Measurements from ENCODE around the gene CACTIN. TPM values are rescaled to one million over a fixed set of nuclear protein-coding genes. Genes with fewer than 3 reads are reported as not detected.
A peak's percentile ranks its signal among the peaks of the same experiment; 100 is the strongest.
"Not testable (repeated sequence)": the region's sequence is repeated elsewhere in the genome, so short reads cannot be mapped to it uniquely, and the experiment has no call there.

CACTIN gene
- 13.1 and 25.3 TPM in 2 replicates for total RNA-seq (2014; rRNA removed; shearing (Covaris generic); ENCODE audit: low replicate concordance)

DNA sequence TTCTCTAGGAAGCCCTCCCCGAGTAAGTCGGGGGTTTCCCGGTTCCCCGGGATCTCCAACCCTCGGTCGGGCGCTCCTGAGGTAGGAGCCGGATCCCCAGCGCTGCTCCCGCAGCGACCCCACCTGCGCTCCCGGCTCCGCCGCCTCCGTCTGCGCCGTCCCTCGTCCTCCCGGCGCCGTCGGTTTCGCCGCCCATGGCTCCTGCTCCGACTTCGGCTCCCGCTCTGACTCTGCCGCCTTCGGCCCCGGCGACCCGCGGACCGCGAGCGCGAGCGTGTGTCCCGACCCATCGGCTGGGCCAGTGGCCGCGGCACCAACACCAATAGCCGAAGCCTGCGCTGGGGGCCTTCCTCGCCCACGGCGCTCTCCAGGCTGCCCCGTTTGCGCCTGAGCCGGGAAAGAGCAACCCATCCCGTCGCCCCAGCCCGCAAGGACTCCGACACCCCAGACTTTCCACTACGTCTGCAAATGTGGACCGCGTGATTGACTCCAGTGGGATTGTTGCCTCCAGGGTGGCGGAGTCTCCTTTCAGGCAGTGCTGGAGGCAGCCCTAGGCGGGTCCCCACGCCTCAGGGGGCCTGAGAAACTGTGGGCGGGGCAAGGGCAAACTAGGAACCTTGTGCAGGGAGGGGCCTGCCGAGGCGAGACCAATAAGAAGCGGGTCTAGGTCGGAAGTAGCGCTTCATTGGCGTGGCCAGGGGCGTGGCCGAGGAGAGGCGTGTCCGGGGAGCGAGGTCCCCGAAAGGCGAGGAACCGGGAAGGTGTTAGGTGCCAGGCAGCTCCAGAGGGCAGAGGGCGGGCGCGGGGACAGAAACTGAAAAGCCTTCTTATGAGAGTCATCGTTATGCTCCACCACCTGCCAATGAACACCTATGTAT is at the start of gene CACTIN:
CACTIN (minus strand) TSS at position 318 of the 878 bp plus-strand sequence; CDS start at position 290, 28 bp downstream.
- H3K27me3 ChIP-seq, result no peaks in the 10 kb centered on the region
- no peaks in the 10 kb centered on the region for H3K36me3 ChIP-seq
- H3K9me3 ChIP-seq, result no peaks in the 10 kb centered on the region
- peak; percentile 96 for DNase-seq
- H3K4me3 ChIP-seq, result peak within 1 kb of the TSS; percentile 91

DNA sequence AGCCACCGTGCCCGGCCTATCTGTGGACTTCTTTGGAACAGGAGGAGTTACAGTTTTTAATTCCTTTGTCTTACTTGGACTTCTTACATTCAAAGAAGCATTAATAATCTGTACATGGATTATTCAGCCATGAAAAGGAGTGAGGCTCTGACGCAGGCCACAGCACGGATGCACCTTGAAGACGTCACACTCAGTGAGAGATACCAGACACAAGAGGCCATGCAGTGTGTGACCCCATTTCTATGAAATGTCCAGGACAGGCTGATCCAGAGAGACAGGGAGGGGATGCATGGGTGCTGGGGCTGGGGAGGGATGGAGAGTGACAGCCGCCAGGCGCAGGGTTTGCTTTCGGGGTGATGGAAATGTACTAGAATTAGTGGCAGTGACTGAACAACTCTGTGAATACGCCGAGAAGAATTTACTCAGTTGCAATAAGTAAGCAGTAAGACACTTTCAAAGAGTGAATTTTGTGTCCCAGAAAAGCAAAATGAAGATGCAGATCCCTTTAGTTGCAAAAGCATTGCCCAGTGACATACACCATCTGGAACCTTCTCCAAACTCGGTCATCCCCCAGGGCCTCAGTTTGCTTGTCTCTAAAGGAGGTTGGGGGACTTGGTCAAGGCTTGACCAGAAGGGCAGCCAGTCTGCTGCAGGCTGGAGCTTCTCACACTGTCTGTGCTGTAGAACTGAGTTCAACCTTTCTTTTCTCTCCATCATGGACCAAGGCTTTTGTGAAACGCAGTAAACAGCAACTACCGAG is 48.4 kb upstream of the CACTIN start:
- Histone ChIP-seq H3K36me3 (no peaks in the 10 kb centered on the region), H3K27me3 (no peaks in the 10 kb centered on the region), H3K9me3 (no peaks in the 10 kb centered on the region), H3K4me3 (no peak overlapping the region)
- DNase-seq, result no peak

DNA sequence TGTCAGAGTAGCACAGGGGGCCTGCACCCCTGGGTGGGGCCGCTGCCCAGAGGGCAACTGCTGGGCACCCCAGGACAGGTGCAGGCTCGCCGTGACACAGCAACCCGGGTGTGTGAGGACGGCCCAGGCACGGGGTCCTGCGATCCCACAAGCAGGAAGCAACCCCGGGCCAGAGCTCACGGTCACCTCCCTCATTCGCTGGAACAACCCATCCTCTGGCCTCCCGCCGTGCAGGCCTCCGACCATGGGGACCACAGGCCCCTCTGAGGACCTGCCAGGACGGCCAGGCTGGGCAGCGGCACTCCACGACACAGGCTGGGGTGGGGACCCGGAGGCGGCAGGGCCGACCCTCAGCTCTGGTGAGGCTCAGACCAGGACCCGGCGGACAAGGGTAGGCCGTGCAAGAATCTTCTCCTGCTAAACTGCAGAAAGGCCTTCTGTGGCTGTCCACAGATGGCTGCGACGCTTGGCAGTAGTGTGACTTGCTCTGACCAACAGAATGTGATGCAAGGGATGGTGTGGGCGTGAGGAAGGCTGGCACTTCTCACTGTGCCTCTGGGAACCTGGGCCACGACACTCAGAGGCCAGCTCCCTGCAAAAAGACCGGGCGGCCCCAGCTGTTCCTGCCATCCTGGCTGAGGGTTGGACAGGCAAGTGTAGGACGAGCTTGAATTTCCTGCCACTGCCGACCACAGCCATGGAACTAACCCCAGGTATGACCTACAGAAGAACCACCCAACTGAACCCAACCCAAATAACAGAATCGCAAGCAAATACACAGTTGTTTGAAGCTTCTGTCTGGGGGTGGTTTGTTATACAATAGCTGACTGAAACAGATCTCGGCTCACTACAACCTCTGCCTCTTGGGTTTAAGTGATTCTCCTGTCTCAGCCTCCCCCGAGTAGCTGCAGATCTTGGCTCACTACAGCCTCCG is 47.2 kb upstream of the CACTIN start:
- Histone ChIP-seq H3K9me3 (no peaks in the 10 kb centered on the region), H3K36me3 (no peaks in the 10 kb centered on the region), H3K4me3 (no peak overlapping the region), H3K27me3 (no peaks in the 10 kb centered on the region)
- DNase-seq, result no peak

DNA sequence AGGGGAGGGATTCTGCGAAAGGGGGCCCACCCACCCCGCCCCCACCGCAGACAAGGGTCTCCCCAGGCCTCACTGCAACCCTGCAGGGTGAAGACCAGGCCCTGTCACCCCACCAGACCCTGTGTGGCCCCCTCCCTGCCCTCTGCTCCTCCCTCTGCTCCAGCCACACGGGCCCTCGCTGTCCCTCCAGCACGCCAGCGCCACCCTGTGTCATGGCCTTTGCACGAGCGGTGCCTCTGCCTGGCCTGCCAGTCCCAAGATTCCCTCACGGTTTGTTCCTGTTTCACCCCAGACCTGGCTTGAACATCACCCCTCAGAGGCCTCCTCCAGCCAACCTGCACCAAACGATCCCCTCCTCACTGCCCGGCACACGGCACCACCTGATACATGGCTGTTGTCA is 46.4 kb upstream of the CACTIN start:
- DNase-seq, result no peak
- Histone ChIP-seq H3K4me3 (no peak overlapping the region), H3K27me3 (no peaks in the 10 kb centered on the region), H3K9me3 (no peaks in the 10 kb centered on the region), H3K36me3 (no peaks in the 10 kb centered on the region)

DNA sequence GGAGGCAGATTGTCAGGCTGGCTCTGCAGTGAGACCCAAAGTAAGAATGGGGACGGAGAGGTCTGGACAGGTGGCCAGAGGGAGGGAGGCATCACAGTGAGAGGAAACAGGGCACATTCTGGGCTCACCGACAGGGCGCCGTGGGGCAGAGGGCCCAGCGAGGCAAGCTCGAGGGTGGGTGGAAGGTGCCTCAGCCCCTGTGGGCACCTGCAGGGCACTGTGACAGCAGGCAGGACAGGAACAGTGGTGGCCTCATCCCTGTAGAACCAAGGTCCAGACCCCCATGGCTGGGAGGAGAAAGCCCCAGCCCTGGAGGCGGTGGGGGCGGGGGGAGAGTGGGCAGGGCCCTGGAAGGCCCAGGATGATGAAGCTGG is 46.0 kb upstream of the CACTIN start:
- Histone ChIP-seq H3K4me3 (no peak overlapping the region), H3K36me3 (no peaks in the 10 kb centered on the region), H3K9me3 (no peaks in the 10 kb centered on the region), H3K27me3 (no peaks in the 10 kb centered on the region)
- DNase-seq, result no peak

DNA sequence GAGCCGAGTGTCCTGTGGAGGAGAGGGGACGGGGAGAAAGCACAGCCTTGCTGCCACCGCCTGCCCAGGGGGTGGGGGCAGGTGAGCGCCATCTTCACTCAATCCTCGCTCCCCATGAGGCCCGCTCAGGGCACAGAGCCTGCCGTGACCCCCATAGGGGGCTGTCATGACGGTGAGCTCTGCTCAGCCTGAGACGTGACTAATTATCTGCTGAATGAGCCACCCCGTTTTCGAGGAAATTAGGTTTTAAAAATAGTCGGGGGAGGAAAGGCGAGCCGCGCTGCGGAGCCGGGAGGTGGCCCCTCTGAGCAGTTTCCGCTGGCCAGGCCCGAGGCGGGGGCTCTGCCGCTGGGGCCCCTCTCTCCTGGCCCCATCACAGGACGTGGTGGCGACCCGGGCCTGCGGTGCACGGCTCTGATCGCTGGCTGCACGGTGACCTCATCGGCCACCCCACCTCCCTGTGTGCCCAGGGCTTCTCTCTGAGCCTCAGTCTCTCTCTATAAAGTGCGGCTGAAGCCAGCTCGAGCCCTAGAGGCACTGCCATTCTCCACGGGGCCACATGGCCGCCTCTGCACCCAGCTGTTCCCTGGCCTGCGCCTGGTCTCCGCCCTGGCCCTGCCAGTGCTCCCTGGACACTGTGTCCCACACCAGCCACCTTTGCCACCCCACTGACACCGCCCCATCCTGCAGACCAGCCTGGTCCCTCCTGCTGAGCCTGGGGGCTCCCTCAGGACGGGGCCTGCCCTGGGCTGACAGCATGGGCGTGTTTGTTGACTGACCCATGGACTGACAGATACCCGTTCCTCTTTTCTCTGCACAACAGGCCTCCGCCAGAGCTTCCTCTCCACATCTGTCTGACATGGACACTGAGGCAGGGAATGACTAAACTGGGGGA is 45.3 kb upstream of the CACTIN start:
- no peaks in the 10 kb centered on the region for H3K27me3 ChIP-seq
- H3K4me3 ChIP-seq, result no peak overlapping the region
- DNase-seq, result no peak
- no peaks in the 10 kb centered on the region for H3K36me3 ChIP-seq
- H3K9me3 ChIP-seq, result no peaks in the 10 kb centered on the region

DNA sequence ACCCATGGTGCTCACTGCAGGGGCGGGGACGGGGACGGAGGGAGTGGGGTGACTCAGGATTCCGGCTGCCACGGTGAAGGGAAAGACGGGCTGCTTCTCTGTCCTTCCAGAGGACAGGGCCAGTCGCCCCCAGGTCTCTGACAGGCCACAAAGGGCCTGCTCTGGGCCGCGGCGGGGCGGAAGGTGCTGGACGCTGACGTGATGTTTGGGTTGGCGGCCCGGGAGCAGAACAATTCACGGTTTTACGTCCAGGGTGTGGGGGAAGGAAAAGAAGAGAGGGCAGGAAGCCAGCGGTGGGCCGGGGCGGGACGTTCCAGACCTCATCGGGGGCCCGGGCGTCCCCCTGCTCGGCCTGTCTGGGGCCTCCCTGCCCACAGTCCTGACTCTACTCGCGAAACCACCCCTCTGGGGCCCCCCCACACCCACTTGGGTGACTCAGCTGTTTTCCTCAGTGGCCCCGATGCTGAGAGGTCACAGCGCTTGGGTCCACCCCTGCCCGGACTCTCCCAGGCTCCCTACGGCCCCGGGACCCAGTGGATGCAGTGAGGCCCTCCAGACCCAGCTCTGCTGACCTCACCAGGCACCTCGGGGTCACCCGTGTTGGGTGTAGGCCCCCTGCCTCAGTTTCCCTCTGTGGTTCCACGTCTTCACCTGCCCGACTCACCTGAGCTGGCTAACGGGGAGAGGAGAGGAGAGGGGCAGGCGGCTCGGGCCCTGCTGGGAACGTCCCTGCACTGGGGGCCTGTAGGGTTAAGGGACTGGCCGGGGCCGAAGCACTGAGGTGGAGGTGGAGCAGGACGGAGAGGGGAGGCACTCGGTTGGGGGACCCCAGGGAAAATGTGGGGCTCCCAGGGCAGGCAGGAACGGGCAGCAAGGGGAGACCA is 44.4 kb upstream of the CACTIN start:
- H3K4me3 ChIP-seq, result no peak overlapping the region
- no peak for DNase-seq

DNA sequence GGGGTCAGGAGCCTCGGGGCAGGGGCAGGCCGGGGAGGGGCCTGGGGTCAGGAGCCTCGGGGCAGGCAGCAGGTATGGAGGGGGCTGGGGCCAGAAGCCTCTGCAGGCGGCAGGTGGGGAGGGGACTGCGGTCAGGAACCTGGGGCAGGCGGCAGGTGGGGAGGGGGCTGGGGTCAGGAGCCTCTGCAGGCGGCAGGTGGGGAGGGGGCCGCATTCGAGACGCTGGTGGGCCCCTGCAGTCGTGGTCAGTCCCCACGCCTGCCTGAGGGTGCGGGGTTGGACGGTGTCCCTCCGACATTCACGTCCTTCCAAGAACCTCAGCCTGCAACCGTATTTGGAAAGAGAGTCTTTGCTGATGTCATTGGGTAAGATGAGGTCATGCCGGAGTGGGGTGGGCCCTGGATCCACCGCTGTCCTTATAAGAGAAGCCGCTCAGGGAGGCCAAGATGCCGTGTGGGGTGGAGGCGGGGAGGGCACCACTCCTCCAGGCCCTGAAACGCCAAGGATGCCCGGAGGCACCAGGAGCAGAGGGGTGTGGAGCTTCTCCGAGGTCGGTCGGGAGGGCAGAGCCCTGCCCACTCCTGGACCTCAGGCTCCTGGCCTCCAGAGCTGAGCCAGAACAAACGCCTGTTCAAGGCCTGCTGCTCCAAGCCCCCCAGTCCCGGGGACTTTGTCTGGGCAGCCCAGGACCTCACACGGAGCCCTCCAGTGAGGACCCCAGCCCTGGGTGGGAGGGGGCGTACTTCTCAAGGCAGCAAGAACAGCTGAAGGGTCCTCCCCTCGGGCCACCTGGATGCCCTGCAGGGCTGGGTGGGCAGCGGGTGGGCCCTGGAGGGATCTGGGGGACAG is 43.6 kb upstream of the CACTIN start:
- H3K27me3 ChIP-seq, result no peaks in the 10 kb centered on the region
- H3K9me3 ChIP-seq, result no peaks in the 10 kb centered on the region
- H3K4me3 ChIP-seq, result no peak overlapping the region
- no peak for DNase-seq
- H3K36me3 ChIP-seq, result no peaks in the 10 kb centered on the region

More for the DNA sequence above, 44.4 kb upstream of the CACTIN start:
- Histone ChIP-seq H3K27me3 (no peaks in the 10 kb centered on the region), H3K9me3 (no peaks in the 10 kb centered on the region), H3K36me3 (no peaks in the 10 kb centered on the region)

DNA sequence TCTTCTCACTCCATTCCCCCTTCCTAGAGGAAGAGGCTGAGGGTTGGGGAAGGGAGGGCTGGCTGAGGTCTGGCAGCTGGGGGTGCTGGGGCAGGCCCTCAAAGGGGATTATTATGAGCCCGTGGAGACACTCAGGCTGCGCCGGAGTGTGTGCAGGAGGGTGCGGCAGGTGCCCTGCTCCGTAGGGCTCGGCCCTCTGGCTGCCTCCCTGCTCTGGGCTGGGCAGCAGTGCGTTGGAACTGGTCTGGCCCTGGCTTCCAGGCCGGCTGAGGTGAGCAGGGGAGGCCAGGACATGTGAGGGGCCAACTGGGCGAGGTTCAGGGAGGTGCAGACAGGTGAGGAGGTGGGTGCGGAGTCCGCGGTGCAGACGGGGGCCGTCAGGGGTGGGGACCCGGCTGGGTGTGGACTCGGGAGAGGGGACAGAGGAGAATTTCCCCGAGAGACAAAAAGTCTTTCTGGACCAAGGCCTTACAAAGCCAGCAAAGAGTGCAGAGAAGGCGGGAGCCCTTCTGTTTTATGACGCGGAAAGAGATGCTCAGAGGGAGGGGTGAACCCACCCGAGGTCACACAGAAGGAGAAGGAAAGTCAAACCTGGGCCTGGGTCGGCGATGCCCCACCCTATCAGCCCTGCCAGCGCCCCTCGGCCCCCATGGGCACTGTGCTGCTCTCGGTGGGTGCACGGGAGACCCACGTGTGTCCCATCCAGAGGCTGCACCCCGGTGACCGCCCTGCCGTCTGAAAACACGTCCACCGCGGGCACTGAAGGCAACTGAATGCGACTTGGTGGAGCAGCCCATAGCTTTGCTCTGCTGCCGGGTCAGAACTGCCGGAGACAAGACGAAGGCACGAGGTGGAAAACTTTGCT is 42.7 kb upstream of the CACTIN start:
- H3K4me3 ChIP-seq, result no peak overlapping the region
- H3K36me3 ChIP-seq, result no peaks in the 10 kb centered on the region
- no peaks in the 10 kb centered on the region for H3K9me3 ChIP-seq
- DNase-seq, result no peak
- no peaks in the 10 kb centered on the region for H3K27me3 ChIP-seq

DNA sequence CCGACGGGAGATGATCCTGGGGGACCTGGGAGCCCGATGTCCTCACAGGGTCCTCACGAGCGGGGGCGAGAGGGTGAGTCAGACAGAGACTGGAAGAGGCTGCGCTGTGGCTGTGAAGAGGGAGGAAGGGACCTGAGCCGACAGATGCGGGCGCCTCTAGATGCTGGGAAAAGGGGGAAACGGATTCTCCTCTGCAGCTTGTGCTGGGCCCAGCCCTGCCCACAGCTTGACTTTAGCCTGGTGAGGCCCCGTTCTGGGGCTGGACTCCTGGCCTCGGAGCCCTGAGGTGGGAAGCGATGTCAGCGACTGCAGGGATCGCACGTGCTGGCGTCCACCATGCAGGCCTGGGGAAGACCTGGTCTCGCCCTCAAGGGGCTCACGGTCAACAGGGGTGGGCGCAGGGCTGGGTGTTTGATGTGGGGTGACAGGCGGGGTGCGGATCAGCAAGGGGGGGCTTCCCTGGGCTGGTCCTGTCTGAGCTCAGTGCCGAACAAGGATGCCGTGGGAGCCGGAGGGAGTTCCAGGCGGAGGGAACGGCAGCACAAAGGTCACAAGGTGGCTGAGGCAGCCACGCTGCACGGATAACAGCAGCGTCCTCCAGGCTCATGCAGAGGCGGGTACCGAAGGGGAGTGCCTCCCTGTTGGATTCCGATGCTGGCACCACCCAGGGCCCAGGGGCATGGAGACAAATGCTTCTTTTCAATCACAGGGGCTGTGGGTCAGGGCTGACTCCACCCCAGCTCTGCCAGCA is 41.9 kb upstream of the CACTIN start:
- Histone ChIP-seq H3K36me3 (no peaks in the 10 kb centered on the region), H3K4me3 (no peak overlapping the region), H3K9me3 (no peaks in the 10 kb centered on the region), H3K27me3 (no peaks in the 10 kb centered on the region)
- DNase-seq, result no peak

DNA sequence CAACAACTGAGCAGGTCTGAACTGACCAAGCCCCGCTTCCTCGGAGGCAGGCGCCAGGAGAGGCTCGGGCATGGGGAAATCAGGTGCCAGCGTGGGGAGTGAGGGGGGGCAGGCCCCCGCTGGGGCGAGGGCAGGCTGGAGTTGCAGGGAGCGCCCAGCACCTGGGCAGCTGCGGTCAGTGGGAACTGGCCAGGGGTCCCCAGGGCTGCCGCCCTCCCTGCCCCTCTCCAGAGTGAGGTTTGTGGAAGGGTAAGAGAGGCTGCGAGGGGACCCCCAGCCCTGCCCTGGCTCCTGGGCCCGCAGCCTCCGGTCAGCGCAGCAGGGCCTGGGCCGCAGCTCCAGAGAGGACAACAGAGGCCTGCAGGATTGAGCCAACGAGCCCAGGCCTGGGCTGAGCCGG is 41.2 kb upstream of the CACTIN start:
- H3K9me3 ChIP-seq, result no peaks in the 10 kb centered on the region
- DNase-seq, result no peak

DNA sequence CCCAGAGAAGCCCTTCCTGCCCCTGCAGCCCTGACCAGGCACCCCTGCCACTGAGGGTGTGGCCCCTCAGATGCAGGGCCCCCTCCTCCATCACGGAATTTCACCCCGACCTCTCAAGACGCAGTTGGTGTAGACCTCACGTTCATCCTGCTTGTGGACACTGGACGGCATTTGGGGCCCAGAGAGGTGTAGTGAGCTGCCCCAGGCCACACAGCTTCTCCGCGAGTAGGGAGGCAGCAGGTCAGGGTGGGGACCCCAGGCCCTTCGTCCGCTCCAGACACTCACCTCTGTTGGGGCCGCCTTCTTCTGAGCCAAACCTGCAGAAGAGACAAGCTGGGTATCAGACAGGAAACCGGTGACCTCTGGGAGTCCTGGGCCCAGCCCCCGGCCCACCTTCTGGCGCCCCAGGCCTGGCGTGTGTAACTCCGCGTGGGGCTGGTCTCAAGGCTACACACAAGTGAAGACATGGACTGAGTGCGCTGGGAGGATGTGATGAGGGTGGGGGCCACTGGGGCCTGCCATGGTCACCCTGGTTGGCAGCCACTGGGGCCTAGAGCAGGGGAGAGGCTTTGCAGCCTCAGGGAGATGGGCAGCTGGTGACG is 40.5 kb upstream of the CACTIN start:
- DNase-seq, result no peak
- H3K4me3 ChIP-seq, result no peak overlapping the region
- no peaks in the 10 kb centered on the region for H3K36me3 ChIP-seq
- H3K27me3 ChIP-seq, result no peaks in the 10 kb centered on the region
- no peaks in the 10 kb centered on the region for H3K9me3 ChIP-seq

More for the DNA sequence above, 41.2 kb upstream of the CACTIN start:
- Histone ChIP-seq H3K4me3 (no peak overlapping the region), H3K36me3 (no peaks in the 10 kb centered on the region), H3K27me3 (no peaks in the 10 kb centered on the region)

DNA sequence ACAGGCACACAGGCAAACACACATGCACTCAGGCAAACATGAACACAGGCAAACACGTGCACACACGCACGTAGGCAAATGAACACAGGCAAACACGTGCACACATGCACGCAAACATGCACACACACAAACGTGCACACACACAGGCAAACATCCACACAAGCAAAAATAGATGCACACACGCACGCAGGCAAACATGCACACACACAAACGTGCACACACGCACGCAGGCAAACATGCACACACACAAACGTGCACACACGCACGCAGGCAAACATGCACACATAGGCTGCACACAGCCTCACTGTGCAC is 39.9 kb upstream of the CACTIN start:
- not testable (repeated sequence) for H3K27me3 ChIP-seq, H3K9me3 ChIP-seq, H3K4me3 ChIP-seq, H3K36me3 ChIP-seq, DNase-seq

All from MG63 (cell line).